ENCODE data around the gene BLID.

Gene BLID

DNA sequence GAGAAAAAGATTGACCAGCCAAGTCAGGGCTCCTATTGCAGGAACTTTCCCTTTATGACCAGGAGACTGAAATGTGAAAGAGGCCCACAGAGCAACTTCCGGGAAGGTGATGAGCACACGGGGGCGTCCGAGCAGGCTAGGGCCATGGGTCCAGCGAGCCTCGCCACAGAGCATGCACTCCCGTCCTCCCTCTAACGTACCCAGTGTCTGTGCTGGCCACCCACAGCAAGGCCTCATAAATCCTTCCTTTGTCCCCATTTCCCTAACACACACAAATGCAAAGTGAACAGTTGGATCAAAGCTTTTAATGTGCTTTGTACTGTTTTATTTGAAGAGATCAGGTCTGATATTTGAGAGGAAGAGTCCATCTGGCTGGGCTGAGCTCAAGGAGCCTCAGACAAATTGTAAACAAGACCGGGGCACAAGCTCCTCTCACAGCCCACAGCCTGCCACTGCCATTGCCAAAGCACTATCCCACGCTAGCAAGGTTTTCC, 44.3 kb downstream of the BLID start:
- Histone ChIP-seq H3K4me3 (ENCODE audit: insufficient read depth, low read length, poor library complexity, severe bottlenecking) (no peak overlapping the region), H3K79me2 (ENCODE audit: insufficient read depth, low read length) (no peaks in the 10 kb centered on the region), H4K20me1 (ENCODE audit: low read depth, low read length) (no peaks in the 10 kb centered on the region), H2AFZ (ENCODE audit: low read depth, low read length, severe bottlenecking) (no peak overlapping the region), H3K4me2 (ENCODE audit: low read depth, low read length, poor library complexity, severe bottlenecking) (no peak overlapping the region), H3K9ac (ENCODE audit: low read length) (no peak overlapping the region), H3K27ac (ENCODE audit: low read depth, low read length) (no peak overlapping the region), H3F3A (ENCODE audit: insufficient read depth) (no peaks in the 10 kb centered on the region), H3K9me3 (ENCODE audit: insufficient read depth, low read length) (no peaks in the 10 kb centered on the region), H3K27me3 (ENCODE audit: low read length) (no peaks in the 10 kb centered on the region), H3K36me3 (ENCODE audit: low read length) (no peaks in the 10 kb centered on the region), H3K9me2 (replicated peaks; ENCODE audit: insufficient read depth, low read length) (no peaks in the 10 kb centered on the region)
- TF ChIP-seq CTCF (IDR thresholded peaks at IDR 0.05; ENCODE audit: insufficient read depth, low read length, poor library complexity, severe bottlenecking) (no peak), EZH2phosphoT487 (conservative IDR thresholded peaks at IDR 0.05; ENCODE audit: low read length) (no peak)

DNA sequence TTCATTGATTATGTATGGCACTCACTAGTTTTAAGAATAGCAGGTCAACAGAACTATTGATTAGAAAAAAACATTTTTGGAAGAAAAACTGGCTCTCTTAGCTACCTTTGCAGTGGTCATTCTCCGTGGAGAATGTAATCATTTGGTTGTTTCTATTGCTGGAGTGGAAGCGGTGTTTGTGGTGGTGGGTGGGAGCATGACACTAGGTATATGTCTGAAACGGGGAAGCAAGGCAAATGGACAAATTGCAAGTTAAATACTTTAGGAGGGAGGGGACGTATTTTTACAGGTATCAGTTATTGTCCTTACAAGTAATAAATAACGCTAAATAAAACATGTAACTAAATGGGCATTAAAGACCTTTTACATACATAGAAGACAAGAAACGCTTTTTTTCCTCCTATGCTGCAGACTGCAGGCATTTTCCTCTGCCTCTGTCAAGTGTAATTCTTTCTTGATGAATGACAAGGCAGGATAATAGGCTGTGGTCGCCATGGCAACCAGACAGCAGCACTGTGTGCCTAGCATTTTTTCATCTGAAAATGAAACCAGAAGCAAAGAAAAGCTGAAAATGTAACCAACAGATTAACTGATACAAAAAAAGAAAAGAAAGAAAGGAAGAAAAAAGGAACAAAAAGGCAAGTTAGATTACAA, 46.2 kb downstream of the BLID start:
- no peaks in the 10 kb centered on the region for H3K27me3 ChIP-seq (ENCODE audit: low read length)
- H3K9ac ChIP-seq (ENCODE audit: low read length), result no peak overlapping the region
- H3K79me2 ChIP-seq (ENCODE audit: insufficient read depth, low read length), result no peaks in the 10 kb centered on the region
- no peak overlapping the region for H3K27ac ChIP-seq (ENCODE audit: low read depth, low read length)
- H2AFZ ChIP-seq (ENCODE audit: low read depth, low read length, severe bottlenecking), result no peak overlapping the region
- H4K20me1 ChIP-seq (ENCODE audit: low read depth, low read length), result no peaks in the 10 kb centered on the region
- H3K36me3 ChIP-seq (ENCODE audit: low read length), result no peaks in the 10 kb centered on the region
- H3K9me3 ChIP-seq (ENCODE audit: insufficient read depth, low read length), result no peaks in the 10 kb centered on the region
- no peak overlapping the region for H3K4me2 ChIP-seq (ENCODE audit: low read depth, low read length, poor library complexity, severe bottlenecking)
- no peak overlapping the region for H3K4me3 ChIP-seq (ENCODE audit: insufficient read depth, low read length, poor library complexity, severe bottlenecking)
- no peaks in the 10 kb centered on the region for H3K9me2 ChIP-seq (replicated peaks; ENCODE audit: insufficient read depth, low read length)
- TF ChIP-seq CTCF (IDR thresholded peaks at IDR 0.05; ENCODE audit: insufficient read depth, low read length, poor library complexity, severe bottlenecking), result no peak
- H3F3A ChIP-seq (ENCODE audit: insufficient read depth), result no peaks in the 10 kb centered on the region

DNA sequence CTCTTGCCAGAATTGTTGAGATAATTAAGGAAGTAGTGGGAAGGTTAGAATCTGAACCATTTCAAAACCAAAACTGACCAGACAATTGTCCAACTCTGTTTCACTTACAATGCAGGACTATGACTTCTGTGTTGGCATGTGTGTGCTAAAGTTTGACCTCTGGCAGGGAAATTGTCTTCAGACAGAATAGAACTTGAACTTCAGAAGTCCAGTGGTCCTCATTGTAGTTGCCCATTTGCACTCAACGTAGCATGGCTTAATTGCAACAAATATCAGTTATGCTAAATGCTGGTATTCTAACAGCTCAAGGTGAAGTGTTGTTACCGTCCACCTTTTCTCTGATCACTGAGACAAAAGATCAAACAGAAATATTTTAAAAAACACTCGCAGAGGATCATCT, 47.2 kb downstream of the BLID start:
- H2AFZ ChIP-seq (ENCODE audit: low read depth, low read length, severe bottlenecking), result no peak overlapping the region
- H4K20me1 ChIP-seq (ENCODE audit: low read depth, low read length), result no peaks in the 10 kb centered on the region
- H3F3A ChIP-seq (ENCODE audit: insufficient read depth), result no peaks in the 10 kb centered on the region
- H3K79me2 ChIP-seq (ENCODE audit: insufficient read depth, low read length), result no peaks in the 10 kb centered on the region
- H3K9ac ChIP-seq (ENCODE audit: low read length), result no peak overlapping the region
- no peak overlapping the region for H3K4me3 ChIP-seq (ENCODE audit: insufficient read depth, low read length, poor library complexity, severe bottlenecking)
- H3K27ac ChIP-seq (ENCODE audit: low read depth, low read length), result no peak overlapping the region
- no peaks in the 10 kb centered on the region for H3K9me3 ChIP-seq (ENCODE audit: insufficient read depth, low read length)
- H3K9me2 ChIP-seq (replicated peaks; ENCODE audit: insufficient read depth, low read length), result no peaks in the 10 kb centered on the region
- H3K27me3 ChIP-seq (ENCODE audit: low read length), result no peaks in the 10 kb centered on the region
- H3K4me2 ChIP-seq (ENCODE audit: low read depth, low read length, poor library complexity, severe bottlenecking), result no peak overlapping the region
- H3K36me3 ChIP-seq (ENCODE audit: low read length), result no peaks in the 10 kb centered on the region
- TF ChIP-seq CTCF (IDR thresholded peaks at IDR 0.05; ENCODE audit: insufficient read depth, low read length, poor library complexity, severe bottlenecking) (no peak), EZH2phosphoT487 (conservative IDR thresholded peaks at IDR 0.05; ENCODE audit: low read length) (no peak)
